BE2C (cell line): ENCODE results near the gene ERMARD.

Source experiments
- DNase-seq: peaks from one replicate; pipeline ENCODE4 v3.0.0-alpha.2; 2020
- H3K27me3 ChIP-seq: fragments of 250-450 bp; sonication (Bioruptor Pico); 2 replicates; pipeline ENCODE4 v1.5.1; 2020; ENCODE audit warnings: mild to moderate bottlenecking
- H3K36me3 ChIP-seq: fragments of 250-450 bp; sonication (Bioruptor Pico); 2 replicates; pipeline ENCODE4 v1.5.1; 2020; ENCODE audit warnings: mild to moderate bottlenecking
- H3K4me1 ChIP-seq: fragments of 250-450 bp; sonication (Bioruptor Pico); 2 replicates; pipeline ENCODE4 v1.5.1; 2020
- H3K4me3 ChIP-seq: 2 replicates; pipeline ENCODE4 v1.5.1; 2011; ENCODE audit warnings: low read depth, low read length
- H3K9me3 ChIP-seq: fragments of 250-450 bp; sonication (Bioruptor Pico); 2 replicates; pipeline ENCODE4 v1.5.1; 2020
- CTCF ChIP-seq: IDR thresholded peaks from 2 replicates; pipeline ENCODE4 v1.5.1; 2012; ENCODE audit warnings: mild to moderate bottlenecking, low read depth, low read length

Gene ERMARD

GRCh38 chr6:169766921-169767736 lies 15.7 kb downstream of the ERMARD start:
- TF ChIP-seq CTCF: no peak
- no peak overlapping the region for H3K4me3 ChIP-seq
- DNase-seq: no peak
- no peaks in the 10 kb centered on the region for H3K27me3 ChIP-seq
- no peaks in the 10 kb centered on the region for H3K9me3 ChIP-seq
- H3K4me1 ChIP-seq: no peaks in the 10 kb centered on the region
- H3K36me3 ChIP-seq: no peaks in the 10 kb centered on the region; the same call in 1 of the 2 replicates

GRCh38 chr6:169774347-169774746 lies 22.9 kb downstream of the ERMARD start:
- Histone ChIP-seq H3K27me3 (no peaks in the 10 kb centered on the region), H3K4me1 (no peaks in the 10 kb centered on the region), H3K36me3 (no peaks in the 10 kb centered on the region; the same call in 1 of the 2 replicates), H3K9me3 (no peaks in the 10 kb centered on the region), H3K4me3 (no peak overlapping the region)
- no peak for DNase-seq
- TF ChIP-seq CTCF: no peak

GRCh38 chr6:169775321-169775720 lies 23.9 kb downstream of the ERMARD start:
- no peak for DNase-seq
- Histone ChIP-seq H3K4me3 (no peak overlapping the region), H3K9me3 (no peaks in the 10 kb centered on the region), H3K36me3 (no peaks in the 10 kb centered on the region; the same call in 1 of the 2 replicates), H3K4me1 (no peaks in the 10 kb centered on the region), H3K27me3 (no peaks in the 10 kb centered on the region)
- no peak for TF ChIP-seq CTCF

GRCh38 chr6:169776379-169776778 lies 25.0 kb downstream of the ERMARD start:
- no peak for DNase-seq
- H3K9me3 ChIP-seq: no peaks in the 10 kb centered on the region
- no peaks in the 10 kb centered on the region for H3K4me1 ChIP-seq
- H3K4me3 ChIP-seq: no peak overlapping the region
- no peak for TF ChIP-seq CTCF
- no peaks in the 10 kb centered on the region; the same call in 1 of the 2 replicates for H3K36me3 ChIP-seq
- no peaks in the 10 kb centered on the region for H3K27me3 ChIP-seq

- no peak for DNase-seq
- H3K27me3 ChIP-seq: no peaks in the 10 kb centered on the region
- H3K9me3 ChIP-seq: no peaks in the 10 kb centered on the region
- no peak overlapping the region for H3K4me3 ChIP-seq
- no peaks in the 10 kb centered on the region for H3K36me3 ChIP-seq
- H3K4me1 ChIP-seq: no peaks in the 10 kb centered on the region
- no peak for TF ChIP-seq CTCF
Observed at GRCh38 chr6:169777896-169778295, 26.5 kb downstream of the ERMARD start.

GRCh38 chr6:169778646-169779045 lies 27.2 kb downstream of the ERMARD start:
- no peaks in the 10 kb centered on the region for H3K27me3 ChIP-seq
- no peaks in the 10 kb centered on the region for H3K4me1 ChIP-seq
- H3K36me3 ChIP-seq: no peaks in the 10 kb centered on the region
- no peaks in the 10 kb centered on the region for H3K9me3 ChIP-seq
- no peak for DNase-seq
- H3K4me3 ChIP-seq: no peak overlapping the region
- TF ChIP-seq CTCF: no peak
